T-helper 1 cell treated with Interleukin-12 subunit alpha and Interleukin-12 subunit beta and Interleukin-4 antibody, amounts not matched to agents 30 ng/mL and 1 ng/mL, for 36 hours (primary cell): Measurements from ENCODE around the gene PKD2. TPM values are rescaled to one million over a fixed set of nuclear protein-coding genes. Genes with fewer than 3 reads are reported as not detected.

Experiments used
- intact Hi-C: fragments of 100-400 bp; cut with micrococcal nuclease; formaldehyde crosslinking; loops from one replicate; pipeline ENCODE4 v1.15.1; 2024
- total RNA-seq: library from RNA; stranded (reverse); gene quantifications from 2 replicates; pipeline ENCODE4 v1.2.3, GENCODE V29; 2022

The PKD2 gene
- total RNA-seq = 12.1 and 12.6 TPM in 2 replicates

DNA sequence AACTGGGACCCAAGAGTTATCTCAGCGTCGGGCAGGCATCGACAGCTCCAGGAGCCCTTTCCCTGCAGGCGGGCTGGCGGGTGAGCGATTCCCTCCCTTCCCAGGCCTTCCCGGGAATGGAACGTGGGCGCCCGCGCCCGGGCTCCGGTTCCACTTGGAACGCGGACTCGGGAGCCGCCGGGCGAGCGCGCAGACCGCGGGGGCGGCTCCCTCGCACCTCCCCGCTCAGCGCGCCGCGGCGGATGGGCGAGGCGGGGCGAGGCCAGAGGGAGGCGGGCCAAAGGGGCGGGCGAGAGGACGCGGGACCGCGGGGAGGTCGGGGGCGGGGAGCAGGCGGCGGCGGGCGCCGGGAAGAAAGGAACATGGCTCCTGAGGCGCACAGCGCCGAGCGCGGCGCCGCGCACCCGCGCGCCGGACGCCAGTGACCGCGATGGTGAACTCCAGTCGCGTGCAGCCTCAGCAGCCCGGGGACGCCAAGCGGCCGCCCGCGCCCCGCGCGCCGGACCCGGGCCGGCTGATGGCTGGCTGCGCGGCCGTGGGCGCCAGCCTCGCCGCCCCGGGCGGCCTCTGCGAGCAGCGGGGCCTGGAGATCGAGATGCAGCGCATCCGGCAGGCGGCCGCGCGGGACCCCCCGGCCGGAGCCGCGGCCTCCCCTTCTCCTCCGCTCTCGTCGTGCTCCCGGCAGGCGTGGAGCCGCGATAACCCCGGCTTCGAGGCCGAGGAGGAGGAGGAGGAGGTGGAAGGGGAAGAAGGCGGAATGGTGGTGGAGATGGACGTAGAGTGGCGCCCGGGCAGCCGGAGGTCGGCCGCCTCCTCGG lies at the start of gene PKD2:
Gene PKD2 (plus strand): TSS at position 332 of the 818 bp plus-strand sequence. CDS start 99 bp downstream, at position 431.
- intact Hi-C loops = loop anchor here (1.0 to 10.0 kb wide), 9 partner anchors 277 to 1104 kb away; partner anchors contain the start of genes HERC3, HERC5, HERC6 and HSD17B11

DNA sequence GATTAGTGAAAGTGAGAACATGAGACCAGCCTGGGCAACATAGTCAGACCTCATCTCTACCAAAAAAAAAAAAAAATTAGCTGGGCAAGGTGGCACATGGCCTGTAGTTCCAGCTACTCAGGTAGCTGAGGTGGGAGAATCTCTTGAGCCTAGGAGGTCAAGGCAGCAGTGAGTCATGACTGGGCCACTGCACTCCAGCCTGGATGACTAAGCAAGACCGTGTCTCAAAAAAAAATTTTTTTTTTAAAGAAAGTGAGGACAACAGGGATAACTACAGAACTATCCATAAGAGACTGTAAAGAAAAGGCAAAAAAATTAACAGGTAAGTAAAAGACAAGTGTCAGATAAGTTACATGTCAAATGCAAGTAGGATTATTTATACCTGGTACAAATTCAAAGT lies 45.4 kb upstream of the PKD2 start:
- intact Hi-C loops = no loop called here

DNA sequence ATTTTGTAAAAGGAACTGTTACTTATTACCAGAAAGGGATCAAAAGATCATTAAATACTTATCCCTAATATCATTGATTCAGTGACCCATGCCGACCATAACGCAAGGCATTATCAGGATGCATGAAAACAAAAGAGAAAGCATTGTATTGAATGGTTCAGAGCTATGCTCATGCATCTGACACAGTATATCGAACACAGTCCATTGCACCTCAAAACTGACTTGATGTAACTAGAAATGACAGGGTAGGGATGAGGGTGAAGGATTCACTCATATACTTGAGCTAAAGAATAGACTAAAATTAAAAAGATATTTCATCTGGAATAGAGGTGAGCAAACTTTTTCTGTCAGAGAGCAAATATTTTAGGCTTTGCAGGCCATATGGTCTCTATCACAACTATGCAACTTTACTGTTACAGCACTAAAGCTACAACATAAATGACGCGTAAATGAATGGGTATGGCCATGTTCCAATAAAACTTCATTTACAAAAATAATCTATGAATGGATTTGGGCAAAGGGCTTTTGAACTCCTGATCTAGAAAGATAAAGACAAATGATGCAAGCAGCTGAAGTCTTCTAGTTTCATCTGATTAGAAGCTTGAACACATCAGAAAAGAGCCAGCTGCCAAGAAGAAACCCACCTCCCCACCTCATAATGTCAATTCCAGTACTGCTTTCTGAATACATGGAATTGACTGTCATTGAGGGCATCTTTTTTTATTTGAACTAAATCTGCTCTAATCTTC lies 44.9 kb upstream of the PKD2 start:
- intact Hi-C loops = no loop called here

DNA sequence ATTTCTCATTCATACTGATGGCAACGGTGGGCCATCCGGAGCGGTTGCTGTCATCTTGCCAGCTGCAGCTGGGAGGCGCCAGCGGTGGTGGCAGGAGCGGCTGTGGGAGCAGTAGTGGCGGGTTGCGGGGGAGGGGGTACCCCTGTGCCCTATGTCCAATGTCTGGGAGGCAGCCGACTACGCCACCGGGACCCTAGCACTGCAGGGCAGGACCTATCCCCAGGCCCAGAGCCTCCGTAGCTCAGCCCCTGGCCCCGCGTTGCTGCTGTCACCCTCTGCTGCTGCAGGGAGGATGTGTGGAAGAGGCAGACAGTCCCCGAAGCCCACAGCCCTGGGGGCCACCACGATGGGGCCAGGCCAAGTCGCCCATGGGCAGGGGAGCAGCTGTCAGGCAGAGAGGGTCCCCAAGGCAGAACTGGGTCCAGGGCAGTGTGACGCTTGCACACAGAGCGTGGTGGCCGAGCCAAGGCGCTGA lies 41.9 kb upstream of the PKD2 start:
- intact Hi-C loops = no loop called here

DNA sequence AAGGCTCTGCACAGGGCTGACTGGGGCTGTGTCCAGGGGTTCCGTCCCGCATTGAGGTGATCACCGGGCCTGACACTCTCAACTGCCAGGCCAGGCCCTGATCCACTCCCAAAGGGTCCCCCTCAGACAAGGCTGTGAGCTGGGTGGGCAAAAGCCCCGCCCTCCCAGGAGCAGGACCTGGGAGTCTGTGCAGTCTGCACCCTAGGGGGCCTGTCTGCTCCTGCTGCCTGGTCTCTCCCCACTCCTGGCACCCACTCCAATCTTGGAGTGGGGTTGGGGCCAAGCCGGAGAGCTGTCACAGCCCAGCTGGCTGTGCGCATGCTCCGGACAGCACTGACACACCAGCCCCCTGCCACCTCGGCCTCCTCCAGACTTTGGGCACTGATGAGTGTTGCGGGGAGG lies 41.3 kb upstream of the PKD2 start:
- intact Hi-C loops = no loop called here

DNA sequence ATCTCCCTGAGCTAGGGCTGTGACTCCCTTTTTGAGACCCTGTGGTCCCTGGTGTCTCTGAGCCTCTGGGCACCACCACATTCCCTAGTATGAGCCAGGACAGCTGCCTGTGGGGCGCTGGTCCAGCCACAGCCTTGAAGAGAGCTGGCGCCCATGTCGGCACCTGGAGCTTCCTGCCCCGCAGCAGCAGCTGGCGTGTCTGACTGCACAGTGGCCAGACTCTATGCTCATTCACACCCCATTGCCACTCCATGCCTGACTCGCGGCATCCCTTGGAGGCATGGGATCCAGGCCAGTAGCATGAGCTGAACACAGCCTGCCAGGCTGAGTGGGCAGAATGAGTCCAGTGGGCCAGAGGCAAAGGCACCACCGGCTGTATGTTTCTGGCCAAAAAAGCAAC lies 40.2 kb upstream of the PKD2 start:
- intact Hi-C loops = no loop called here

DNA sequence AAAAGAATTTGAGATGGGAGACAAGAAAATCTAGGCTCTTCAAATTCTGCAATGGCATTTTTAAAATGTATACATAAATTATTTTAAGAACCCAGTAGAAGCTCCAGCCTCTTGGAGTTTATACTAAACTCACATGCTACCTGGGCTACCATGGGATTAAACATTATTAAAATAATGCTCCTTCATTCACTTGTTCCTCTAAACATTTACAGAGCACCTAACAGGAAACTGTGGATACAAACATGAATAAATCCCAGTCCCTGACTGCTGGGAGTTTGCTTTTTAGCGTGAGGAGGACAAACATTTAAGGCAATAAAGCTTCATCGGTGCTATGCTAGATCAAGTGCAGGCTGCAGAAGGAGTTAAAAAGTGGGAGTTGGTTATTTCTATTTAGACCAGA lies 37.3 kb upstream of the PKD2 start:
- intact Hi-C loops = no loop called here

DNA sequence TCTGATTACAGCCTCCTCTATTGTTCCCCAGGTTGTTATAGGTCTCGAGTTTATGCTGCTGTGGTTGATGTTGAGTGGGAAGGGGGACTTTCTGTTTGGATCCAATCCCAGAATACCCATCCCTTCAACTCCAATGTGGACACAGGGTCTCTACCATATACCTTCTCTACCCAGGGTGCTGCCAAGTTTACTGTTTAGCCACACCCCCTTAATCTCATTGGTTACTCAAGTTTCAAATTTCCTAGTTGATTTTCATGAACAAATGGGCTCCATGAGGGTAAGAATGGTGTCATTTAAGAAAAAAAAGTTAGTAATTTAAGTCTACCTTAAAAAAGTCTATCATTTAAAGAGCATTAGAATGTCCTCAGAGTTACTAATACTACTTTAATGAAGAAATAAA lies 35.6 kb upstream of the PKD2 start:
- intact Hi-C loops = loop anchor here (2.0 kb wide), 1 partner anchor 293 kb away; no protein-coding TSS in a partner anchor

DNA sequence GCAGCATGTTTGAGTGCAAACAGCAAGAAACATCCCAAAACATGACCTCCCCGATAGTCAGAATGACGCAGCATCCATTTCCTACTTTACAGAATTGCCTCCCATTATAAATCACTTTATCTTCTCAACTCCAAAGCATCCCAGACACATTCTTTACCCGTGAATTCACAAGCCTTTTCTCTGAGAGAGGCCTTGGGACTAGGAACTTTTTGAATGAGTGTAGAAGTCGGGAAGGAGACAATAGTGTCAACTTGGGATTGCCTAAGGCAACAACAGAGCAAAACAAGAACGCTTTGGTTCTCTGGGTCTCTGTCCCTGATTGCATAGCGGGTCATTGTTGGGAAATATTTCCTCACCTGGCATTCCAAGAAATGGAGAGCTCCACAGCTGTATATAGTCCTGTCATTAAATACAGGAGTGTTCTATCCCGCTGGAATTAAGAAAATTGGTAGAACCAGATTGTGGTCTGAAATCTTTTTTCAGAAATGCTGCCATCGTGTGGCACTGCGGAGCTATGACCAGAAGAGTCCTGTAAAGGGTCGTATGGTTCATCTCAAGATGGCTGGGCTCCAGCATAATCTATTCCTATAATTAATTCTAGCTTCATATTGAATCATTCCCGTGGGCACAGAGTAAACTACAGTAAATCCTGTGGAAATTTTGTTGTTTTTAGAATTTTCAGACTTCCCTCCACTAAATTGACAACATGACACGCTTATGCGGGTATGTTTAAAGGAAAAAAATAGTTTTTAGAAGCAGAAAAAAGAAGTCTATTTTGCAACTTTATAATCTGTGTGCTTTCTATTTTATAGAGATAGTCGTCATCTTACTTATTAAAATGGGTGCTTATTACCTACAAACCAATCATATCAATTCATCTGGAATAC lies 33.9 kb upstream of the PKD2 start:
- intact Hi-C loops = loop anchor here (1.0 to 2.0 kb wide), 3 partner anchors 120 to 295 kb away; no protein-coding TSS in a partner anchor

DNA sequence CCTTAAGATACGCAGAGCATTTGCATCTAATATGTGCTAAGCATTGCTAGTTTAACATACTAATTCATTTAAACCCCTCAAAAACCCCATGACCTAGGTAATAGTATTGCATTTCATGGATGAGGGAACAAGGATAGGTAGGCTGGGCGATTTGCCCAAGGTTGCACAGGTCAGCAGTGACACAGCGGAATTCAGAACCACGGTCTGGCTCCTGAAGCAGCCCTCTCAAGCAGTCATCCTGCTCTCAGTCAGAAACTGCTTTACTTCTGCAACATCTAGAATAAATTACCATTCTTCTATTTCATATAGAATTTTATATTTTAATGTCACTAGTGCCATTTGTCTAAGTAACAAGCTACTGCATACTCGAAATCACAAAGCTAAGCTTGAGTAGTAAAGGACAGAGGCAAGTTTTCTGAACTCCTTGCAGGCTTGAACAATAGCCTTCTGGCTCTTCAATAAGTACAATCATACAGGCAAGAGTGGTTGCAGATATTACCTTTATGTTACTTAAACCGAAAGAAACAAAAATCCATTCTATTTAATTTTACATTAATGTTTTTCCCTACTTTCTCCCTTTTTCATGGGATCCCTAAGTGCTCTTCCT lies 32.5 kb upstream of the PKD2 start:
- intact Hi-C loops = no loop called here

DNA sequence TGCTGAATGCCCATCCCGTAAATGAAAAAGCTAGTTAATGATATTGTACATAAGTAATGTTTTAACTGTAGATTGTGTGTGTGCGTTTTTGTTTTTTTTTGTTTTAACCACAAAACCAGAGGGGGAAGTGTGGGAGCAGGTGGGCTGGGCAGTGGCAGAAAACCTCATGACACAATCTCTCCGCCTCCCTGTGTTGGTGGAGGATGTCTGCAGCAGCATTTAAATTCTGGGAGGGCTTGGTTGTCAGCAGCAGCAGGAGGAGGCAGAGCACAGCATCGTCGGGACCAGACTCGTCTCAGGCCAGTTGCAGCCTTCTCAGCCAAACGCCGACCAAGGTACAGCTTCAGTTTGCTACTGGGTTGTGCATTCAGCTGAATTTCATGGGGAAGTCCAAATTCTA lies 32.0 kb upstream of the PKD2 start, which contains the start of gene SPP1:
Gene SPP1 (plus strand): TSS at position 249 of the 400 bp plus-strand sequence. CDS start 1,182 bp downstream, outside the sequence.
- intact Hi-C loops = no loop called here

DNA sequence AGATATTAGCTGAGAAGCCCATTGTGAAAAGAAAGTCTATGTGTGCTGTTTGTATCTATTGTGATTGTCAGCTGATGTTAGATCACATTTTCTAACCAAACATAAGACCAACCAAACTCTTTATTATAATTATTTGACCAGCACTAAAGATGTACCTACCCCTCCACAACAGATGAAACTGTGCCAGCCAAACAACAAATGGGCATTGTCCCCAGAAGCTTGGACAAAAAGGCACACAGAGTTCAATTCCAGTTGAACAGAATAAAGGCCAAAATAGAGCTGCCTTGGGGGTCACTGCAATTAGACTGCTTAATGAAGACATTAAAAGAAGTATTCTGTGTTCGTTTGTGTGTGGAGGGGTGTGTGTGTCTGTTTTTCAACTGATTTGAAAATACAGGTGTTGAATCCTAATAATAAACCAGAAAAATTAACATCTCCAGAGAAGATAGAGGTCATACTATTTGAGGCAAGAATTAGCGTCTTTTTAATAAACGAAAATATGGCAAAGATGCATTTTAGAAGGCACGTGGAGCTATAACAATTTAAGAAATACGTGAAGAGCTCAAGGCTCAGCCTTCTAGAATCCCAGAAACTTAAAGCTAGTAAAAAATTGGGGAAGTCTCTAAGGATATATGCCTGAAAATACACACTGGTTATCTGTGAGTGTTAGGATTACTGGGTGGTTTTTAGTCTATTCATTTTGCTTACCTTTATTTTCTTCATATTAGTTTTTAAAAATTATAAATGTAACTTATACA lies 29.7 kb upstream of the PKD2 start:
- intact Hi-C loops = no loop called here

DNA sequence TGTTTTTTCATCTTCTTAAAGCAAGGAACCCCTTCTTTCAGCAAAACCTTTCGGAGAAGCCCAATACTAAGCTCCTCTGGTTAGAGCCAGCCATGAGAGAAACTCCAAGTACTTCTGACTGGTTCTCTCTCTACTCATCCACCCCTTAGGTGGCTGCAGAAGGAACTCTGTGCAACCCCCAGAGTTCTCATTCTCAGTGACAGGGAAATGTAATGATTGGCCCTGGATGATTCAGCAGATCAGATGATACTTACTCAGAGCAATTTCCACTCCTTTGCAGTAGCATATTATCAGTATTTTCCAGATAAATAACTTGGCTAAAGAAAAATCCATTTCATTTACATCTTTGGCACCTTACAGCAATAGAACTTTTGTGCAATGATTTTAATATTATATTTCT lies 28.8 kb upstream of the PKD2 start:
- intact Hi-C loops = no loop called here

DNA sequence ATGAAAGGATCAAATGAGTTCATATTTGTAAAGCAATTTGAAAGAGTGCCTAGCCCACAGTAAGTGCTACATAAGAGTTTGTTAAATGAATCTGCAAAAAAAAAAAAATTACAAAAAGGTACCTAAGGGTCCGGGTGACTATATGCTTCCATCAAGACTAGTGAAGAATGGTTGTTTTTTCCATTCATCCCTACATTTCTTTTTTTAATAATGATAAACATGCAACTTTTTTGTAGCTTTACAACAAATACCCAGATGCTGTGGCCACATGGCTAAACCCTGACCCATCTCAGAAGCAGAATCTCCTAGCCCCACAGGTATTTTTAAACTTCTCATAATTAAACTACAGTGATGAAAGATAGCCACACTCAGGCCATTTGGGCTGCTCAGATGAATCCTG lies 27.6 kb upstream of the PKD2 start:
- intact Hi-C loops = no loop called here

DNA sequence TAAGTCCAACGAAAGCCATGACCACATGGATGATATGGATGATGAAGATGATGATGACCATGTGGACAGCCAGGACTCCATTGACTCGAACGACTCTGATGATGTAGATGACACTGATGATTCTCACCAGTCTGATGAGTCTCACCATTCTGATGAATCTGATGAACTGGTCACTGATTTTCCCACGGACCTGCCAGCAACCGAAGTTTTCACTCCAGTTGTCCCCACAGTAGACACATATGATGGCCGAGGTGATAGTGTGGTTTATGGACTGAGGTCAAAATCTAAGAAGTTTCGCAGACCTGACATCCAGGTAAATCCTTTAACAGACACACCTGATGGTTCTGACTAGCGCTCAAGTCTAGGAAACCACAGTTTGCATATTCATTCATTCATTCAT lies 25.9 kb upstream of the PKD2 start:
- intact Hi-C loops = no loop called here

DNA sequence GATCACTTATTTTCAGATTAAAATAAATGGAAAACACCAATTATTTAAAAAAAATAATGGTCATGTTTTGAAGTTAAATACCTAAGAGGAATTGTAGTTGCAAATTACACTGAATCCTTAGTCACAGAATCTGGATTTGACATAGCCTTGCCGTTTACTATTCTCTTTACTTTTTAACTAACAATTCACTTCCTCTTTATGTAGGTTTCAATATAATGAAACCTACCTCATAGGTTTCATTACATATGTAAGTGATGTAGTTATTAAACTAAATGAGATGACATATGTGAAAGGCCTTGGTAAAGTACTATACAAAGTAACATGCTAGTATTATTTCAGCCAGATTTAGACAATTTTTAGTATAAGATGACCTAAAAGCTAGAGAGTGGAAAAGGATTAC lies 25.4 kb upstream of the PKD2 start:
- intact Hi-C loops = no loop called here

DNA sequence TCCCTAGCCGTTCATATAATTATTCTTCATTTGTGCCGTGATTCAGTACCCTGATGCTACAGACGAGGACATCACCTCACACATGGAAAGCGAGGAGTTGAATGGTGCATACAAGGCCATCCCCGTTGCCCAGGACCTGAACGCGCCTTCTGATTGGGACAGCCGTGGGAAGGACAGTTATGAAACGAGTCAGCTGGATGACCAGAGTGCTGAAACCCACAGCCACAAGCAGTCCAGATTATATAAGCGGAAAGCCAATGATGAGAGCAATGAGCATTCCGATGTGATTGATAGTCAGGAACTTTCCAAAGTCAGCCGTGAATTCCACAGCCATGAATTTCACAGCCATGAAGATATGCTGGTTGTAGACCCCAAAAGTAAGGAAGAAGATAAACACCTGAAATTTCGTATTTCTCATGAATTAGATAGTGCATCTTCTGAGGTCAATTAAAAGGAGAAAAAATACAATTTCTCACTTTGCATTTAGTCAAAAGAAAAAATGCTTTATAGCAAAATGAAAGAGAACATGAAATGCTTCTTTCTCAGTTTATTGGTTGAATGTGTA lies 24.9 kb upstream of the PKD2 start:
- intact Hi-C loops = no loop called here

DNA sequence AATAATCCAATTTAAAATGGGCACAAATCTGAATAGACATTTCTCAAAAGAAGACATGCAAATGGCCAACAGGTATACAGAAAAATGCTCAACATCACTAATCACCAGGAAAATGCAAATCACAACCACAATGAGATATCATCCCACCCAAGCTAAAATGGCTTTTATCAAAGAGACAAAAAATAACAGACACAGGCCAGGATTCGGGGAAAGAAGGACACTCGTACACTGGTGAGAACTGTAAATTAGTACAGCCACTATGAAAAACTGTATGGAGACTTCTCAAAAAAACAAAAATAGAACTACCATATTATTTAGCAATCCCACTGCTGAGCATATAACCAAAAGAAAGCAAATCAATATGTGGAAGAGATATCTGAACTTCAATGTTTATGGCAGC lies 23.4 kb upstream of the PKD2 start:
- intact Hi-C loops = no loop called here

DNA sequence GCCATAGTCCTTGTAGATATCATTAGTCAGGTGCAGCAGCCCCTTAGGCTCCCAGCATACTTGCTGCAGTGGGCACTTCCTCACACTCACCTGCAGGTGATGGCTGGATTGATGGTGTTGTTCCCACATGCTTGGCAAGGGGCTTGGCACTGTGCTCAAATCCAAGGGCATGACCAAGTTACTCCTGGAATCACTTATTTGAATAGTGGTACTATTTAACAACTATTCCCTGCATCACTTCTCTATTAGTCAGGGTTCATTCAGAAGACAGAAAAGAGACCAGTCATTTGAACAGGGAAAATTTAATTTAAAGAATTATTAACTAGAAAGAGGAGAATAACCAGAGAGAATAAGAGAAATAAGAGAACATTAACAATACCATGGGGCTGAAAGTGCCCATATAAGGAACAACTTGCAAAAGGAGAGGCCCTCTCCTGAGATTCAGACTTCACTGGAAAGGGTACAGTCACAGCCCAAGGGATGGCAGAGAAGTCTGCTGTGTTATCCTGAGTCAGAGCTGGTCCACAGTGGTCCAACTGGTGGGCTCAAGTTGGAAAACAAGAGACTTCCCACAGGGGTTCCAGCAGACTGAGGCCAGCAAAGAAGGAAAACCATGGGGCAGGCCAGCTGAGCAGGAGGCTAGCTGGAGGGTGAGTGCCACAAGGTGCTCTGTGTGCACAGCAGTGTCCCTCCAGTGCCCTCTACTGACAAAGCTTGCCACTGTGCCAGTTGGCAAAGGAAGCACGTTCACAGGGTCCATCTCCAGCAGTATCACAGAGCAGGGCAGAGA lies 22.1 kb upstream of the PKD2 start:
- intact Hi-C loops = loop anchor here (1.0 kb wide), 1 partner anchor 132 kb away; no protein-coding TSS in a partner anchor
